Naive thymus-derived CD8-positive, alpha-beta T cell (primary cell): ENCODE measurements around the gene LYRM4. TPM values are rescaled to one million over a fixed set of nuclear protein-coding genes. Genes with fewer than 3 reads are reported as not detected.
A peak's percentile ranks its signal among the peaks of the same experiment; 100 is the strongest.

ENCODE experiments used
- ATAC-seq, 2 donors: fragments of 150-1000 bp; cut with Tn5 transposase in 1 of 2; sonication (Bioruptor Pico), chemical (Tn5 transposase) in 1 of 2; 1 replicate in 1 of 2; 2 replicates in 1 of 2; pipeline ENCODE4 v1.10.0; 2021; ENCODE audit warnings: mild to moderate bottlenecking in 2 of 2, moderate library complexity in 2 of 2
- POLR2A ChIA-PET: fragments of 350-600 bp; sonication (Branson Sonifier 250); formaldehyde crosslinking; loops from one replicate; lab custom pipeline; 2021; ENCODE audit warnings: antibody characterized with exemption; lab: Charles Lee
- DNase-seq, 10 donors: peaks; one replicate each; pipeline versions ENCODE4 v3.0.0 to v3.0.0-alpha.2; 2020 to 2022
- H3K27ac Mint-ChIP-seq, 10 donors: one replicate each; pipeline ENCODE4 v1.8.0; 2020 to 2022; ENCODE audit warnings: mild to moderate bottlenecking in 10 of 10, mixed read lengths in 10 of 10, moderate library complexity in 4 of 10, inconsistent platforms in 1 of 10
- H3K27me3 Mint-ChIP-seq, 5 donors: one replicate each; pipeline ENCODE4 v1.8.0; 2021 to 2022; ENCODE audit warnings: mixed read lengths in 5 of 5
- H3K36me3 Mint-ChIP-seq, 3 donors: one replicate each; pipeline ENCODE4 v1.8.0; 2020 to 2022; ENCODE audit warnings: mixed read lengths in 3 of 3, mild to moderate bottlenecking in 2 of 3, inconsistent platforms in 1 of 3
- H3K4me1 Mint-ChIP-seq, 4 donors: one replicate each; pipeline ENCODE4 v1.8.0; 2021 to 2022; ENCODE audit warnings: mixed read lengths in 4 of 4
- H3K4me3 Mint-ChIP-seq, 10 donors: one replicate each; pipeline ENCODE4 v1.8.0; 2020 to 2022; ENCODE audit warnings: mild to moderate bottlenecking in 10 of 10, mixed read lengths in 10 of 10, moderate library complexity in 6 of 10, inconsistent platforms in 1 of 10
- H3K9me3 Mint-ChIP-seq, 9 donors: one replicate each; pipeline ENCODE4 v1.8.0; 2020 to 2022; ENCODE audit warnings: mixed read lengths in 9 of 9, mild to moderate bottlenecking in 3 of 9, inconsistent platforms in 1 of 9, moderate library complexity in 1 of 9
- polyA plus RNA-seq, 3 donors: library from polyadenylated mRNA; unstranded; fragments of 300-500 nt; fragmentation: Illumina TruSeq; gene quantifications; one replicate each; pipeline ENCODE4 v1.2.3, GENCODE V29; 2021
- total RNA-seq, 8 experiments: library from RNA in 2 of 8; stranded (reverse) in 2 of 8; gene quantifications; one replicate each; pipeline ENCODE4 v1.2.3 and lab custom pipeline; 2021 to 2026

The LYRM4 gene
- total and polyA plus RNA-seq, 5 experiments from 2014 or later, result 27.8 to 56.8 (median 52.3) TPM

DNA sequence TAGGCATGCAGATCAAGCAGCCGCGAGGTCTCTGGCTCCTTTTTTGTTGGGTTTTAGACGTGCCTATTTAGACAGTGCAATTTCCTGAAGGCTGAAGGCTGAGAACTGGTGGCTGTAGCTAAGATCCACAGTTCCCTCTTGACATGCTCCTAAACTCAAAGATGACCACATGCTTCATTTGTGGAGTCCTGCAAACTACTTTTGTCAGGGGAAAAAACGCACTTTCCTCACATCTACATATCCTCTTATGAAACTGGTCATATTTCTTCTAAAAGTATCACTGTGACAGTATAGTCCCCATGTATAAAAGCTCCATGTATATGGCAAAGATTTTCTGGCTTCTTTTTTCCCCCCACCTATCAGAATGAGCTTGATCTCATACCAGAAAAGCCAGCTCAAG lies 30.7 kb downstream of the LYRM4 start:
- Mint-ChIP-seq H3K4me3 (no peak overlapping the region), H3K36me3 (peaks cover 0 to 10% (median 3%) of the 10 kb centered on the region in 3 donors), H3K4me1 (peaks cover 0 to 3% (median 0%) of the 10 kb centered on the region in 4 donors), H3K27ac (no peak overlapping the region), H3K9me3 (no peaks in the 10 kb centered on the region), H3K27me3 (no peaks in the 10 kb centered on the region)
- DNase-seq (no peak), ATAC-seq (no peak)
- POLR2A ChIA-PET, result no interaction called here

DNA sequence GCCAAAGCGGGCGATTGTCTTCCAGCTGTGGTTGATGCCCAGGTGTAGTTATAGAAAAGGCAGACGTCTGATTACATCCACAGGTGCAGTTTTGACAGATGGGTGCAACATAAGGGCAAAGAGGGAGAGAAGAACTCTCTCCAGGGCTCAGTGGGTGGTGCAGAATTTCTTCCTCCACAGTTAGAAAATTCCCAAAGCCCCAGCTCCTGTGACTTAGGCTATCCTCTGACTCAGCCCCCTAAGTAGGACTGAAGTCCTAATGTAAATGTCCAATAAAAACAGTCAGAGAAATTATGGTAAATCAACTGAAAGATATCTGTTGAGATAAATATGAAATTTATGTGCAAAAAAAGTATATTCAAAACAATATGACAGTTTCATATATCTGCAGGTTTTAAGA lies 31.4 kb downstream of the LYRM4 start:
- peaks cover 0 to 6% (median 3%) of the 10 kb centered on the region in 3 donors for H3K36me3 Mint-ChIP-seq
- H3K4me1 Mint-ChIP-seq, result peaks cover 0 to 3% (median 0%) of the 10 kb centered on the region in 4 donors
- ATAC-seq (no peak), DNase-seq (no peak)
- no peak overlapping the region for H3K27ac Mint-ChIP-seq
- H3K4me3 Mint-ChIP-seq, result no peak overlapping the region
- no peaks in the 10 kb centered on the region for H3K27me3 Mint-ChIP-seq
- H3K9me3 Mint-ChIP-seq, result no peaks in the 10 kb centered on the region
- POLR2A ChIA-PET, result no interaction called here

DNA sequence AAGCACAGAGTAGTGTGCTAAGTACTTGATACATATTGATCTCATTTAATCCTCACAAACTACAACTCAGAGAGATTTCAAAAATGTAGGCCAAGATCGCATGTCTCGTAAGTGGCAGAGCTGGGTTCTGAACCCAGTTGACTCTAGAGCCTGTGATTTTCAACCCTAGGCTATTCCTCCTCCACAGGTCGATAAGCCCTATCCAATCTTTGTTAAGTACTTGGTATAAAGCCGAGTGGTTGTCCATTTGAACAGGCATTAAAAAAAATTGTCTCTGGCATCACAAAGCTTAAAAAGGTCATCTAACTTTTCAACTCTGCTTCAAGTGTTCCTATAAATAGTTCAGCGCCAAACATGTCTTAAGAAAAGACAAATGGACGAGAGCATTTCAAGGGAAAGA lies 37.4 kb downstream of the LYRM4 start:
- ATAC-seq (no peak), DNase-seq (no peak)
- POLR2A ChIA-PET, result no interaction called here
- no peaks in the 10 kb centered on the region for H3K27me3 Mint-ChIP-seq
- H3K27ac Mint-ChIP-seq, result peak overlapping the region in 1 of 10 donors; percentile 31
- H3K4me3 Mint-ChIP-seq, result no peak overlapping the region
- peaks cover 0 to 6% (median 3%) of the 10 kb centered on the region in 4 donors for H3K4me1 Mint-ChIP-seq
- peaks cover 5 to 19% (median 14%) of the 10 kb centered on the region in 3 donors for H3K36me3 Mint-ChIP-seq
- H3K9me3 Mint-ChIP-seq, result no peaks in the 10 kb centered on the region

DNA sequence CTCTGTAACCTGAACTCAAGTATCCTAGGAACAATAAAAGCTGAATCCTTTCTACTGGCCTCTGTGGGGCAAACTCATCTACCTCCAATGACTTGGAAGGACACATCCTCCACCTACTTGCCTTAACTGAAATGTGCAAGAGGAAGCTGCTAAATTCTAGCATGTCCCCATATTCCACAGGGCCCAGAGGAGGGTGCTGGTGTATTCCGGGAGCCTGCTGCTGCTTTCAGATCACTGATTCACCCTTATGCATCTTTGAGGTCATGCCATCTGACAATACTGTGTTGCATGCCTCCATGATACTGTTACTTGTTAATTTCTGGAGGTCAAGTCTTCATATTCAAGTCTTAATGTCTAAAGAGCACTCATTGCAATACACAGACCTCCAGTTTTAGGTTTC lies 40.3 kb downstream of the LYRM4 start:
- no peaks in the 10 kb centered on the region for H3K9me3 Mint-ChIP-seq
- H3K27me3 Mint-ChIP-seq, result no peaks in the 10 kb centered on the region
- no peak overlapping the region for H3K27ac Mint-ChIP-seq
- H3K36me3 Mint-ChIP-seq, result peaks cover 5 to 22% (median 14%) of the 10 kb centered on the region in 3 donors
- ATAC-seq (no peak), DNase-seq (no peak)
- POLR2A ChIA-PET, result no interaction called here
- peaks cover 0 to 6% (median 3%) of the 10 kb centered on the region in 4 donors for H3K4me1 Mint-ChIP-seq
- no peak overlapping the region for H3K4me3 Mint-ChIP-seq

DNA sequence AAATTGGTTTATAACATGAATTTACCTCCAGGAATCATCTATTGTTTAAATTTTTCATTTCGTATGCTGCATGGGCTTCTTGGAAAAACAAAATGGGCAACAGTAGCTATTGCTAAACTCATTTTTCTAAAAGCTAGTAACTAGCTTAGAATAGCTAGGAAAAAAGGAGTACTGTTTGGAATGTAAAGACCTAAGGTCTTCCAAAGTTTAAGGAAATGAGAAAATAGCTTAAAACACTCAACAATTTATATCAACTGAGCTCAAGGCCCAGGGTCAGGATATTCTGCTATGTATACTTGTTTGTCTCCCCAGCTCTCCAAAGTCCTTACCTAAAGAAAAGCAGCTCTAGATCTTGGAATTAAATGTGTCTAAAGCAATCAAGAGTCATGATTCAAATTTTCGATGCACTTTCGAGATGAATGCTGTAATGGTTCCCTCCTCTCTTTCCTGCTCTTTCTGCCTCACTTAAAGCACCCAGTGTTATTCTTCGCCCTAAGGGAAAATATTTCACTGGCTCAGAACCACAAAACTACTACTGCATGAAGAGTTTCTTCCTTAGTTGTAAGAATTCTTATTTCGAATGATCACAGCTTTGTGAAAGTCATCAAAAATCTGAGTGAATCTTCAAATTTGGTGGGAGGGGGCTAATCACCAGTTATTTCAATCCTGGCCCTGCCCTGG lies 41.6 kb downstream of the LYRM4 start:
- H3K27me3 Mint-ChIP-seq, result no peaks in the 10 kb centered on the region
- POLR2A ChIA-PET, result no interaction called here
- no peak overlapping the region for H3K4me3 Mint-ChIP-seq
- ATAC-seq (no peak), DNase-seq (no peak)
- H3K9me3 Mint-ChIP-seq, result no peaks in the 10 kb centered on the region
- H3K27ac Mint-ChIP-seq, result no peak overlapping the region
- H3K36me3 Mint-ChIP-seq, result peaks cover 5 to 31% (median 19%) of the 10 kb centered on the region in 3 donors
- peaks cover 0 to 6% (median 3%) of the 10 kb centered on the region in 4 donors for H3K4me1 Mint-ChIP-seq

DNA sequence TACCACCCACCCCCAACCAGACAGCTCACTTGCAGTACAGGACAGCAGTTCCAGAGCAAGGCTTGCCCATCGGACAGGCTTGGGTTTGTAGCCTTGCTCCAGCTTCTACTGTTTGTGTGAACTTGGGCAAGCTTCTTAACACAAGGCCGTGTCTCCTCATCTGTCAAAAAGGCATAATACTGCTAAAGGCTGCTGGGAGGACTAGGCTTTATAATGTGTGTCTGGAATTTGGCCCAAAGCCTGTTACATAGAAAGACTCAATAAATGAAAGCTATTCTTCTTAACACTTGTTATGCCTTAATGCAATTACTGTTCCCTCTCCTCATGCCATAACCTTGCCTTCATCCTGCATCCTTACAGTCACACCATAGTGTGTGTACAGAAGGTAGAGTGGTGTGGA lies 43.4 kb downstream of the LYRM4 start:
- Mint-ChIP-seq H3K27ac (peak overlapping the region in 3 of 10 donors; percentile 32 to 56 (median 43)), H3K27me3 (no peaks in the 10 kb centered on the region), H3K4me3 (no peak overlapping the region), H3K9me3 (no peaks in the 10 kb centered on the region), H3K36me3 (peaks cover 0 to 35% (median 25%) of the 10 kb centered on the region in 3 donors), H3K4me1 (peaks cover 0 to 15% (median 3%) of the 10 kb centered on the region in 4 donors)
- POLR2A ChIA-PET, result interaction anchor here (0.5 kb wide), 1 partner anchor 1147 kb away, joined by 3 read pairs; no protein-coding TSS in a partner anchor
- no peak for DNase-seq
- no peak for ATAC-seq

DNA sequence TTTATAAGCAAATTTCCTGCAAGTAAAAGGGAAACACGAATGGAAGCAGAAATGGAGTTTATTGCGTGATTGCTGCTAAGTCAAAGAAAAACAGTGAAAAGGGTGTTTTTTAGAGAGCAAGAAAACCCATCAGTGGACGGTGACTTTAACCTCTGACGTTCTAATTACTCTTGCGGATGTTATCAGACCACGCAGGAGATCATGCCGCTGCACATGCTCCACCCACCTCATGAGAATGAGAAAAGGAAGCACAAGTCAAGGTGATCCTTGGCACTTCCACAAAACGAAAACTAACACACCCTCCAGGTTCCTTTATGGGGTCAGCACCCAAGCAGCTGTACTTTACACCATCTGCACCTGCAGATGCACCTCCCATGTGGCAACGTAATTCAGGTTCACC lies 45.0 kb downstream of the LYRM4 start:
- H3K27me3 Mint-ChIP-seq, result no peaks in the 10 kb centered on the region
- no peaks in the 10 kb centered on the region for H3K9me3 Mint-ChIP-seq
- H3K4me1 Mint-ChIP-seq, result peaks cover 0 to 24% (median 4%) of the 10 kb centered on the region in 4 donors
- POLR2A ChIA-PET, result interaction anchor here (0.5 to 0.6 kb wide), 2 partner anchors 189 to 209 kb away, joined by 3 to 4 read pairs; no protein-coding TSS in a partner anchor
- H3K36me3 Mint-ChIP-seq, result peaks cover 0 to 36% (median 26%) of the 10 kb centered on the region in 3 donors
- no peak overlapping the region for H3K4me3 Mint-ChIP-seq
- DNase-seq (no peak), ATAC-seq (no peak)
- H3K27ac Mint-ChIP-seq, result peak overlapping the region in 1 of 10 donors; percentile 22

DNA sequence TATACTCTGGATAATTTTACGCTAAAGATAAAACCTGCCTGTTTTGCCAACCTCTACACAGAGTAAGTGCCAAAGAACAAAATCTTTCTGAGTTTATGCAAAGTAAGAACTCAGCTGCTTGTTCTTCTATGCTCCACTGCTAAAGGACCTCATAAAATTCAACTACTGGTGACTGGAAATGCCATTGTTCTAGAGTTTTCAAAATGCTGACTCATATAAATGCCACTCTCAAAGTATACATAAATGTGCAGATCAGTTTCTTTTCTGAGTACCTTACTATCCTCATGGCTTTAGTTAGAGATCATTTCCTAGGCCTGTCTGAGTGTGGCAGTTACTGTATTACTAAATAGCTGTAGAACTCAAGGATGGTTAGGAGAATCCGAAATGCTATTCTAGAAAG lies 45.6 kb downstream of the LYRM4 start:
- no peak for DNase-seq
- H3K27ac Mint-ChIP-seq, result no peak overlapping the region
- POLR2A ChIA-PET, result interaction anchor here (0.6 kb wide), 1 partner anchor 209 kb away, joined by 3 read pairs; no protein-coding TSS in a partner anchor
- no peaks in the 10 kb centered on the region for H3K9me3 Mint-ChIP-seq
- no peak for ATAC-seq
- H3K4me1 Mint-ChIP-seq, result peaks cover 0 to 23% (median 3%) of the 10 kb centered on the region in 4 donors
- peaks cover 0 to 38% (median 30%) of the 10 kb centered on the region in 3 donors for H3K36me3 Mint-ChIP-seq
- no peak overlapping the region for H3K4me3 Mint-ChIP-seq
- no peaks in the 10 kb centered on the region for H3K27me3 Mint-ChIP-seq

DNA sequence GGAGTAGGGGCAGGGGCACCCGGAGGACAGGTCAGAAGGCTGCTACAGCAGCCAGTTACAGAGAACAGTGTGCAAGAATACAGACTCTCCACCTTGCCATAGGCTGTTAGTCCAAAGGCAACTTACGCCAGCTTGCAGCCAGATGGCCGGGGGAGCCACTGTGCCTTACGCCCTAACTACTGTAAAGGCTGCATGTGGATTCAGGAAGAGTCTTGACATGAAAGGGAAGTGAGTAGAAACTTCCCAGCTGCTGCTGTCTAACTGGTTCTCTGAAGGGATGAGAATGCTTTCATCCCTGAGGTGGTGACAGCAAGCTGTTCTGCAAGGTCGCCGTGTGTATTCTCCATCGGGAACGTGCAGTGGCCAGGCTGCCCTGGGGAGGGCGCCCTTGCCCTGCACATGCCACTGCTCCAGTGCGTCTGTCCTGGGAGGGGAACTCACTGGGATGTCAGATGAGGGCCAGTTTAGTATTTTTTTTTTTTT lies 46.1 kb downstream of the LYRM4 start:
- POLR2A ChIA-PET, result no interaction called here

DNA sequence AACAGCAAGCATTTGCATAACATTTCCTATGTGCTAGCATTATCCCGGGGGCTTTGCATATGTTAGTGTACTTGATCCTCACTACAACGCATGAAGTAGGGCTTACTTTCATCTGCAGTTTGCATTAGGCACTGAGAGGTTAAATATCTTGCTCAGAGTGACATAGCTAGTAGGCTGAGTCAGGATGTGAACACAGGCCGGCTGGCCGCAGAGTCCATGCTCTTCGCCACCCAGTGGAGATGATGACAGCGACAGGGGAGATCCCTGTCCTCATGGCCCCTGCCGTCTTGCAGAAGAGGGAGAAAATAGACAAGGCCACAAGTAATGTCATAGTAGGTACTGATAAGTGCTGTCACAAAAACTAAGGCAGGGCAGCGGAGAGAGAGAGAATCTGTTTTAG lies 46.9 kb downstream of the LYRM4 start:
- Mint-ChIP-seq H3K4me3 (no peak overlapping the region), H3K4me1 (peaks cover 0 to 19% (median 2%) of the 10 kb centered on the region in 4 donors), H3K36me3 (peaks cover 0 to 38% (median 30%) of the 10 kb centered on the region in 3 donors), H3K27me3 (no peaks in the 10 kb centered on the region), H3K9me3 (no peaks in the 10 kb centered on the region), H3K27ac (no peak overlapping the region)
- POLR2A ChIA-PET, result no interaction called here
- ATAC-seq (no peak), DNase-seq (no peak)

More for the DNA sequence above, 46.1 kb downstream of the LYRM4 start:
- Mint-ChIP-seq H3K36me3 (peaks cover 0 to 38% (median 30%) of the 10 kb centered on the region in 3 donors), H3K27me3 (no peaks in the 10 kb centered on the region), H3K4me3 (no peak overlapping the region), H3K9me3 (no peaks in the 10 kb centered on the region), H3K27ac (no peak overlapping the region), H3K4me1 (peaks cover 0 to 19% (median 2%) of the 10 kb centered on the region in 4 donors)
- DNase-seq, result no peak
- ATAC-seq, result no peak

DNA sequence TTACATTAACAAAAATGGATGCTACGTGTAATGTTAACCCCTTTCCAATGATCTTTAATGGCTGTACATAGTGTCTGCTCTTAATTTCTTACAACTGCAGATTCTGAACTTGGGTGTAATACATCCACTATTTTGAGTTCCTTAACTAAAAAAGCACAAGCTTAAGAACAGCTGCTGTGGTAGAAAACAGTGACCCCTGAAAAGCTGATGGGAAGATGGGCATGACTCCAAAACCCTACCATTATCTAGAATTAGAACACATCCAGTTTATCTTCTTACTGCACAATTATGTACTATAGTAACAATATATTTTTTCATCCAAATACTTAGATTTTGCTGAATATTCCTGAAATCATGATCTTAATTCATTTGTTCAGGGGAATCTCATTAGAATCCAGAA lies 49.3 kb downstream of the LYRM4 start:
- Mint-ChIP-seq H3K4me1 (peaks cover 0 to 32% (median 3%) of the 10 kb centered on the region in 4 donors), H3K27ac (no peak overlapping the region), H3K4me3 (no peak overlapping the region), H3K27me3 (no peaks in the 10 kb centered on the region), H3K9me3 (no peaks in the 10 kb centered on the region), H3K36me3 (peaks cover 0 to 43% (median 36%) of the 10 kb centered on the region in 3 donors)
- POLR2A ChIA-PET, result no interaction called here
- ATAC-seq, result no peak
- no peak for DNase-seq

DNA sequence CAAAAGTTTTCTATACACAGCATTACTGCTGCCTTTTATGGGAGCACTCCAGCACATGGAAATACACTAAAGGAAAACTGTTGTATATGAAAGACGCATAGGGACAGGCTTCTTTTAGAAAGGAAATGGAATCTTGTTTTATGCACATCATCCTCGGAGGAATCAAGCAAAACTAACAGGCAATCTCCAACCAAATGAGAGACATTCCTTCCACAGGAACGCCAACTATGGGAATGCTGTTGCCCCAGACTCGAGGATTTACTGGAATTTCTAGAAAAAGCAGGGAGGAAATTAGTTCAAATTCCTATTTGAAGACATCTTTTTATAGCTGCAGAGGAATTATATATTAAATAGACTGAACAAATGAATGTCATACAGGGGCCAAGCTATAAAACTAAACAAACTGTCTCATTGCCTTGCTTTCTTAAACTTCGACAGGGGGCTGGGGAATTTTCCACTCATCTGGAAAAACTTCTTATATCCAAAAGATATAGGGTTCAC lies 52.2 kb downstream of the LYRM4 start:
- DNase-seq (no peak), ATAC-seq (no peak)
- H3K27me3 Mint-ChIP-seq, result no peaks in the 10 kb centered on the region
- POLR2A ChIA-PET, result no interaction called here
- H3K9me3 Mint-ChIP-seq, result no peaks in the 10 kb centered on the region
- peaks cover 0 to 37% (median 23%) of the 10 kb centered on the region in 3 donors for H3K36me3 Mint-ChIP-seq
- H3K4me3 Mint-ChIP-seq, result no peak overlapping the region
- peaks cover 0 to 27% (median 4%) of the 10 kb centered on the region in 4 donors for H3K4me1 Mint-ChIP-seq
- H3K27ac Mint-ChIP-seq, result no peak overlapping the region

DNA sequence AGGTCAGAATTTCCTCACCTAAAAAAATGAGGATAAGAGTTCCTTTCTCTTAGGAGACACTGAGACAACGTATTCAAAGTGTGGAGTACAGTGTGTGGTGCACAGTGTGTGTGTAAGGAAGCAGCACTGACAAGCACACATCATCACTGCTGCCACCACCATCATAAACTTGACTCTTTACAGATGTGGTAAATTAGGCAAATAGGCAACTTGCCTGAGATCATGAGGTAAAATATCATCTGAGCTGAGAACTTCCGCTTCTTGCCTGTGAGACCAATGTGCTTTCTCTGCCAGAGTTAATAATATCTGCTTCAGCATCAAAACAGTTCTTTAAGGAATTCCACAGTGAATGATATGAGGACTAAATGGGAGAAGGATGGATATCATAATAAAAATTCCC lies 52.7 kb downstream of the LYRM4 start:
- POLR2A ChIA-PET, result no interaction called here

More for the DNA sequence above, 52.7 kb downstream of the LYRM4 start:
- DNase-seq (no peak), ATAC-seq (no peak)
- H3K4me1 Mint-ChIP-seq, result peaks cover 0 to 27% (median 4%) of the 10 kb centered on the region in 4 donors
- H3K9me3 Mint-ChIP-seq, result no peaks in the 10 kb centered on the region
- no peak overlapping the region for H3K27ac Mint-ChIP-seq
- H3K4me3 Mint-ChIP-seq, result no peak overlapping the region
- no peaks in the 10 kb centered on the region for H3K27me3 Mint-ChIP-seq
- peaks cover 0 to 34% (median 18%) of the 10 kb centered on the region in 3 donors for H3K36me3 Mint-ChIP-seq
